Measurements from ENCODE around the gene EIF2B5. TPM values are rescaled to one million over a fixed set of nuclear protein-coding genes. Genes with fewer than 3 reads are reported as not detected.

Gene EIF2B5
- total and polyA plus RNA-seq, 2 of the 13 experiments (the other 11 are each of a cell fraction or from before 2014, with no cell fraction given) = 38.4 to 60.2 TPM

DNA sequence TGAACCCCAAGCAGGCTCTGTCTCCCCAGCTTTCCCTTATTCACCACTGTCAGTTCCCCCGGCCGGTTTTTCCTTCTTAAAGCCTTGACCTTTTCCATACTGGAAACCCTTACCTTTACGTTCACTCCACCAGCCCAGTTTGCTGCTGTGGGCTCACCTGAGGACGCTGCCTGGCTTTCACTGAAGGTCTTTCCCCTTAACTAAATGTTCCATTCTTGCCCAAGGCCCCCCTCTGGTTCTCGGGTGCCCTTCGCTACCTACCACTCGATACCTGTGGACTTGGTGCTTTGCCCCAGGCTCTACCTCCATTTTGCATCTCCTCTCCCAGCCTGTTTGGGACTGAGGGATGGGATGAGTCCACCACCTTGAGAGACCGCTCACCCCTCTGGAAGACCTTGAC is 40.3 kb downstream of the EIF2B5 start:
- no peak for DNase-seq (ENCODE audit: low spot score)
- WGBS (ENCODE audit: low lambda C conversion rate) = 11% methylated on average over 8 of the region's 8 CpGs
- Histone ChIP-seq H2AFZ (ENCODE audit: low read length) (no peak overlapping the region), H3K27ac (ENCODE audit: extremely low read length, insufficient read depth, low read length) (peak overlapping the region; percentile 77), H4K20me1 (ENCODE audit: insufficient read depth, low read length) (no peaks in the 10 kb centered on the region; the same call in 1 of the 2 replicates), H3K36me3 (replicated peaks in 1 of 2; ENCODE audit: control insufficient read depth in 1 of 2, insufficient read depth in 2 of 2, low read length in 2 of 2) (peaks cover 27 to 50% of the 10 kb centered on the region in 2 experiments), H3K9me3 (ENCODE audit: low read length) (no peaks in the 10 kb centered on the region), H3K4me1 (ENCODE audit: insufficient read depth, low read length) (peaks cover 24% of the 10 kb centered on the region), H3K27me3 (ENCODE audit: control insufficient read depth in 1 of 2, insufficient read depth in 2 of 2, low read length in 2 of 2) (no peaks in the 10 kb centered on the region; a peak in 1 of 5 replicates), H3K4me2 (ENCODE audit: low read depth, low read length) (peak overlapping the region; percentile 95), H3K9ac (ENCODE audit: insufficient read depth, low read depth, low read length) (peak overlapping the region; percentile 98), H3K4me3 (replicated peaks in 1 of 3; ENCODE audit: insufficient read depth in 1 of 3, low read depth in 2 of 3, low read length in 3 of 3) (peak overlapping the region; percentile 97 to 99 (median 99)), H3K79me2 (ENCODE audit: insufficient read depth, low read length) (peaks cover 23% of the 10 kb centered on the region)
- CTCF ChIA-PET (ENCODE audit: low intra/inter-chr PET ratio, low total read pairs) = no interaction called here
- in situ Hi-C loops (cut with HindIII; ENCODE audit: extremely low pct_ligation_motif_present, low pct_unique_long_range_greater_than_20kb) (no loop called here), intact Hi-C loops (cut with micrococcal nuclease; ENCODE audit: unreplicated experiment) (loop anchor here (2.0 kb wide), 1 partner anchor 19 kb away; no protein-coding TSS in a partner anchor)
- TF ChIP-seq, protein P1, sequence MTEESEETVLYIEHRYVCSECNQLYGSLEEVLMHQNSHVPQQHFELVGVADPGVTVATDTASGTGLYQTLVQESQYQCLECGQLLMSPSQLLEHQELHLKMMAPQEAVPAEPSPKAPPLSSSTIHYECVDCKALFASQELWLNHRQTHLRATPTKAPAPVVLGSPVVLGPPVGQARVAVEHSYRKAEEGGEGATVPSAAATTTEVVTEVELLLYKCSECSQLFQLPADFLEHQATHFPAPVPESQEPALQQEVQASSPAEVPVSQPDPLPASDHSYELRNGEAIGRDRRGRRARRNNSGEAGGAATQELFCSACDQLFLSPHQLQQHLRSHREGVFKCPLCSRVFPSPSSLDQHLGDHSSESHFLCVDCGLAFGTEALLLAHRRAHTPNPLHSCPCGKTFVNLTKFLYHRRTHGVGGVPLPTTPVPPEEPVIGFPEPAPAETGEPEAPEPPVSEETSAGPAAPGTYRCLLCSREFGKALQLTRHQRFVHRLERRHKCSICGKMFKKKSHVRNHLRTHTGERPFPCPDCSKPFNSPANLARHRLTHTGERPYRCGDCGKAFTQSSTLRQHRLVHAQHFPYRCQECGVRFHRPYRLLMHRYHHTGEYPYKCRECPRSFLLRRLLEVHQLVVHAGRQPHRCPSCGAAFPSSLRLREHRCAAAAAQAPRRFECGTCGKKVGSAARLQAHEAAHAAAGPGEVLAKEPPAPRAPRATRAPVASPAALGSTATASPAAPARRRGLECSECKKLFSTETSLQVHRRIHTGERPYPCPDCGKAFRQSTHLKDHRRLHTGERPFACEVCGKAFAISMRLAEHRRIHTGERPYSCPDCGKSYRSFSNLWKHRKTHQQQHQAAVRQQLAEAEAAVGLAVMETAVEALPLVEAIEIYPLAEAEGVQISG (CRISPR knock-in tag; IDR thresholded peaks at IDR 0.05) = no peak
- TF ChIP-seq CBX2 (IDR thresholded peaks at IDR 0.05; ENCODE audit: low read depth, low read length) = no peak
- no peak for TF ChIP-seq CBX2 (CRISPR knock-in tag; IDR thresholded peaks at IDR 0.05; ENCODE audit: low read depth)
- TF ChIP-seq ARNT2 (CRISPR knock-in tag; IDR thresholded peaks at IDR 0.05; ENCODE audit: low read depth) = no peak
- TF ChIP-seq PLRG1 (conservative IDR thresholded peaks at IDR 0.05) = no peak
- TF ChIP-seq SMC3 (IDR thresholded peaks at IDR 0.05; ENCODE audit: low read length) = no peak
- TF ChIP-seq ZNF720 (CRISPR knock-in tag; IDR thresholded peaks at IDR 0.05) = no peak
- TF ChIP-seq CREB1 (IDR thresholded peaks at IDR 0.05) = no peak
- TF ChIP-seq CREB1 (CRISPR knock-in tag; IDR thresholded peaks at IDR 0.05) = no peak
- TF ChIP-seq ZFAT (CRISPR knock-in tag; conservative IDR thresholded peaks at IDR 0.05) = no peak
- TF ChIP-seq ZNF788 (CRISPR knock-in tag; IDR thresholded peaks at IDR 0.05; ENCODE audit: borderline replicate concordance) = no peak
- TF ChIP-seq, protein P2, sequence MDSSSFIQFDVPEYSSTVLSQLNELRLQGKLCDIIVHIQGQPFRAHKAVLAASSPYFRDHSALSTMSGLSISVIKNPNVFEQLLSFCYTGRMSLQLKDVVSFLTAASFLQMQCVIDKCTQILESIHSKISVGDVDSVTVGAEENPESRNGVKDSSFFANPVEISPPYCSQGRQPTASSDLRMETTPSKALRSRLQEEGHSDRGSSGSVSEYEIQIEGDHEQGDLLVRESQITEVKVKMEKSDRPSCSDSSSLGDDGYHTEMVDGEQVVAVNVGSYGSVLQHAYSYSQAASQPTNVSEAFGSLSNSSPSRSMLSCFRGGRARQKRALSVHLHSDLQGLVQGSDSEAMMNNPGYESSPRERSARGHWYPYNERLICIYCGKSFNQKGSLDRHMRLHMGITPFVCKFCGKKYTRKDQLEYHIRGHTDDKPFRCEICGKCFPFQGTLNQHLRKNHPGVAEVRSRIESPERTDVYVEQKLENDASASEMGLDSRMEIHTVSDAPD (CRISPR knock-in tag; IDR thresholded peaks at IDR 0.05) = no peak
- TF ChIP-seq TEAD3 (CRISPR knock-in tag; optimal IDR thresholded peaks at IDR 0.05; ENCODE audit: borderline replicate concordance) = no peak
- no peak for FAIRE-seq
- peak; percentile 9; the same call in 2 of the 3 replicates for ATAC-seq
- BruUV-seq (replicated peaks) = no TSS peak
- POLR2A ChIA-PET = interaction anchor here (0.7 to 2.4 kb wide), 3 partner anchors 9 to 10 kb away, joined by 3 to 23 read pairs (median 17); partner anchors contain the start of gene ABCF3
